Heart left ventricle (tissue), 16 donors: ENCODE results near the gene FADS3. TPM values are rescaled to one million over a fixed set of nuclear protein-coding genes. Genes with fewer than 3 reads are reported as not detected.

Experiments used
- ATAC-seq, 4 donors: fragments of 200-7000 bp; cut with Tn5 transposase; one replicate each; pipeline ENCODE4 v1.9.1; 2020 to 2022; ENCODE audit warnings: moderate library complexity in 4 of 4, mild to moderate bottlenecking in 3 of 4, moderate number of reproducible peaks in 1 of 4
- DNase-seq, 5 donors: peaks; one replicate each; pipeline ENCODE4 v3.0.0-alpha.2; 2020
- H3K27ac ChIP-seq, 12 donors: fragments of 200-600 bp; sonication (generic) in 4 of 12; one replicate each; pipeline versions ENCODE4 v1.5.0 to v1.8.0; 2016 to 2022; ENCODE audit warnings: mild to moderate bottlenecking in 2 of 12
- H3K27me3 ChIP-seq, 9 donors: fragments of 200-600 bp; sonication (generic) in 2 of 9; one replicate each; pipeline versions ENCODE4 v1.5.1 to v1.8.0; 2016 to 2022; ENCODE audit warnings: mild to moderate bottlenecking in 3 of 9
- H3K36me3 ChIP-seq, 9 donors: fragments of 200-600 bp; sonication (generic) in 2 of 9; one replicate each; pipeline versions ENCODE4 v1.5.0 to v1.8.0; 2018 to 2022; ENCODE audit warnings: mild to moderate bottlenecking in 2 of 9
- H3K4me1 ChIP-seq, 12 donors: fragments of 200-600 bp; sonication (generic) in 4 of 12; one replicate each; pipeline versions ENCODE4 v1.5.0 to v1.8.0; 2016 to 2022; ENCODE audit warnings: mild to moderate bottlenecking in 3 of 12
- H3K4me3 ChIP-seq, 12 donors: fragments of 200-600 bp; sonication (generic) in 4 of 12; one replicate each; pipeline versions ENCODE4 v1.5.0 to v1.8.0; 2017 to 2022; ENCODE audit warnings: mild to moderate bottlenecking in 9 of 12, moderate library complexity in 4 of 12
- H3K9me3 ChIP-seq, 12 donors: fragments of 200-600 bp; sonication (generic) in 4 of 12; one replicate each; pipeline versions ENCODE4 v1.5.0 to v1.8.0; 2016 to 2022; ENCODE audit warnings: mild to moderate bottlenecking in 1 of 12
- CTCF ChIP-seq, 12 donors: fragments of 200-600 bp; sonication (generic) in 4 of 12; IDR thresholded peaks; one replicate each; pipeline versions ENCODE4 v1.5.0 to v1.8.0; 2018 to 2022; ENCODE audit warnings: antibody characterized with exemption in 12 of 12, mild to moderate bottlenecking in 5 of 12
- POLR2A ChIP-seq, 2 donors: fragments of 450-650 bp; IDR thresholded peaks; one replicate each; pipeline ENCODE4 v1.6.1; 2017; ENCODE audit warnings: antibody characterized with exemption in 2 of 2, mild to moderate bottlenecking in 2 of 2, moderate library complexity in 2 of 2
- WGBS, 4 donors: extraction: QIAGEN DNeasy Blood & Tissue Kit in 2 of 4; methylation state at CpG; one replicate each; pipeline versions ENCODE4 v1.1.5 to v1.1.7; 2013 to 2018; 5-methylcytosine and 5-hydroxymethylcytosine counted together
- intact Hi-C, 10 donors: fragments of 100-400 bp; cut with DNase I; formaldehyde crosslinking; loops; one replicate each; pipeline versions ENCODE4 v1.11.1 to v1.14.2; 2022
- polyA plus RNA-seq, 2 donors: library from polyadenylated mRNA; stranded (reverse); fragments of 200-250 nt; gene quantifications; one replicate each; pipeline ENCODE4 v1.2.3, GENCODE V29; 2013
- total RNA-seq, 9 donors: library from RNA; depleted of rRNA in 2 of 9; stranded (reverse); fragments of >200 nt in 2 of 9; fragmentation: NEBNext Ultra II Directional in 3 of 9; extraction: Animal tissue kit (Norgen Biotek cat#: 25700) in 3 of 9; gene quantifications; one replicate each; pipeline versions ENCODE4 v1.1.0 to v1.2.4, GENCODE V29; 2016 to 2023
- donor health status: ischemic (EF 13 %, LVEDD 7.1; RV severe dilation, severe dysfunction).
- donor health status: healthy with polysubstance abuse.
- donor health status: DM: no; HTN: yes; CAD: no.
- donor health status: DM: no; HTN: no; CAD: no.
- donor health status: ischemic (EF 25% LVEDD 6.9; RV normal size, moderate dysfunction).
- donor health status: ischemic (EF 25% LVEDD 5.7; RV mildly dilated, moderate dysfunction).
- donor health status: healthy.
- donor health status: DM: yes; HTN: yes; CAD: no.
- donor health status: ischemic (EF 35%, LVEDD 5.7; RV mildly dilated, moderate dysfunction).
- donor health status: nonischemic (EF 11% LVEDD 7.7; RV severe dilation, severe dysfunction).
- donor health status: DM: yes; HTN: yes; CAD: no.
- donor health status: PGD.
- donor health status: ischemic (EF 29% LVEDD 5.4; RV normal size, mild dysfunction).
- donor health status: nonischemic (EF 23%, LVEDD 6.1; RV moderate dilation, normal function).

FADS3 gene
- total and polyA plus RNA-seq, 11 donors = 53.2 to 237 (median 79.6) TPM

DNA sequence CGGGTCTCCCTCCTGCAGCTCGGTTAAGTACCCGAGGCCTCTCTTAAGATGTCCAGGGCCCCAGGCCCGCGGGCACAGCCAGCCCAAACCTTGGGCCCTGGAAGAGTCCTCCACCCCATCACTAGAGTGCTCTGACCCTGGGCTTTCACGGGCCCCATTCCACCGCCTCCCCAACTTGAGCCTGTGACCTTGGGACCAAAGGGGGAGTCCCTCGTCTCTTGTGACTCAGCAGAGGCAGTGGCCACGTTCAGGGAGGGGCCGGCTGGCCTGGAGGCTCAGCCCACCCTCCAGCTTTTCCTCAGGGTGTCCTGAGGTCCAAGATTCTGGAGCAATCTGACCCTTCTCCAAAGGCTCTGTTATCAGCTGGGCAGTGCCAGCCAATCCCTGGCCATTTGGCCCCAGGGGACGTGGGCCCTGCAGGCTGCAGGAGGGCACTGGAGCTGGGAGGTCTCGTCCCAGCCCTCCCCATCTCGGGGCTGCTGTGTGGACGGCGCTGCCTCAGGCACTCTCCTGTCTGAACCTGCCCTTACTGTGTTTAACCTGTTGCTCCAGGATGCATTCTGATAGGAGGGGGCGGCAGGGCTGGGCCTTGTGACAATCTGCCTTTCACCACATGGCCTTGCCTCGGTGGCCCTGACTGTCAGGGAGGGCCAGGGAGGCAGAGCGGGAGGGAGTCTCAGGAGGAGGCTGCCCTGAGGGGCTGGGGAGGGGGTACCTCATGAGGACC is 25.0 kb downstream of the FADS3 start:
- no peak for DNase-seq
- 79 to 94% (median 87%) methylated on average over 12 to 18 of the region's 18 CpGs for WGBS, 4 donors

DNA sequence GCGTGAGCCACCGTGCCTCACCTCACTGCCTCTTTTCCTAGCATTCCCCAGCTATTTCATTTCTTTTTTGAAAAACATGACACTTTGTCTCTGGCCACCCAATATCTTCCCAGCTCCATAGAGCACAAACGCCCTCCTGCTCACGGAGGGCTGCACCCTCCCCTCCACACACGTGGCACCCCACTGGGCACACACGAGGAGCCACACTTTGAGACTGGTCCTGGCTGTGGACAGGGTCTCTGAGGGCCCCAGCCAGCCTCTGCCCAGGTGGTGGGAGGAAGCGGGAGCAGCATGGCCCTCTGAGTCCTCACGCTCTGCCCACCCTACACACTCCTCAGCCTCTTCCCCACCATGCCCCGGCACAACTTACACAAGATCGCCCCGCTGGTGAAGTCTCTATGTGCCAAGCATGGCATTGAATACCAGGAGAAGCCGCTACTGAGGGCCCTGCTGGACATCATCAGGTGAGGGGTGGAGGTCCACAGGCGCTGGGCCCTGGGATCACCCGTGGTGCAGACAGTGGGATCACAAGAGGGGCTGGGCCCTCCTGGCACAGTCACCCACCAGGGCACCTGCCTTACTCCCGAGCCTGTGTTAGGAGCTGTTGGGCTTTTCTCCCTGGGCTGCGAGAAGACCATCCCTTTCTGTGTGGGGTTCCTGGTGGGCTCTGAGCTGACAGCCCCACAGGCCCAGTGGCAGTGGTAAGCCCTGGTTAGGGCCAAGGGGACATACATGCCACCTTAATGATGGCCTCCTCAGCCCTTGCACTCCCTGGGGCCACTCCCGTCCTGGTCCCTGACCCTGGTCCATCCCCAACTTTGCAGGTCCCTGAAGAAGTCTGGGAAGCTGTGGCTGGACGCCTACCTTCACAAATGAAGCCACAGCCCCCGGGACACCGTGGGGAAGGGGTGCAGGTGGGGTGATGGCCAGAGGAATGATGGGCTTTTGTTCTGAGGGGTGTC is 26.2 kb downstream of the FADS3 start:
- intact Hi-C loops = loop anchor here in 2 of 10 donors (5.0 kb wide), 2 partner anchors 48 to 53 kb away; partner anchors contain the start of gene FADS1 (in 1 of the 2)
- no peak overlapping the region for H3K27ac ChIP-seq
- 90 to 96% (median 95%) methylated on average over 12 to 20 of the region's 20 CpGs for WGBS, 4 donors
- H3K9me3 ChIP-seq = no peaks in the 10 kb centered on the region
- DNase-seq = no peak
- peaks cover 0 to 46% (median 14%) of the 10 kb centered on the region in 9 donors for H3K36me3 ChIP-seq
- no peaks in the 10 kb centered on the region for H3K27me3 ChIP-seq
- ATAC-seq = no peak
- H3K4me3 ChIP-seq = no peak overlapping the region
- H3K4me1 ChIP-seq = peaks cover 0 to 28% (median 12%) of the 10 kb centered on the region in 12 donors
- TF ChIP-seq CTCF (IDR thresholded peaks at IDR 0.05) (no peak), POLR2A (IDR thresholded peaks at IDR 0.05) (no peak)

More for the DNA sequence above, 25.0 kb downstream of the FADS3 start:
- H3K9me3 ChIP-seq = no peaks in the 10 kb centered on the region
- H3K4me3 ChIP-seq = no peak overlapping the region
- no peak overlapping the region for H3K27ac ChIP-seq
- peaks cover 0 to 36% (median 11%) of the 10 kb centered on the region in 9 donors for H3K36me3 ChIP-seq
- no peaks in the 10 kb centered on the region for H3K27me3 ChIP-seq
- TF ChIP-seq CTCF (IDR thresholded peaks at IDR 0.05) = no peak
- no peak for TF ChIP-seq POLR2A (IDR thresholded peaks at IDR 0.05)
- ATAC-seq = no peak
- peaks cover 0 to 29% (median 15%) of the 10 kb centered on the region in 12 donors for H3K4me1 ChIP-seq
- intact Hi-C loops = no loop called here

GRCh38 chr11:61863548-61864081 is 27.7 kb downstream of the FADS3 start:
- Histone ChIP-seq H3K36me3 (peaks cover 0 to 61% (median 23%) of the 10 kb centered on the region in 9 donors), H3K4me3 (no peak overlapping the region), H3K9me3 (no peaks in the 10 kb centered on the region), H3K27me3 (no peaks in the 10 kb centered on the region), H3K4me1 (peaks cover 0 to 29% (median 11%) of the 10 kb centered on the region in 12 donors), H3K27ac (no peak overlapping the region)
- 88 to 96% (median 92%) methylated on average over 11 to 13 of the region's 13 CpGs for WGBS, 4 donors
- no peak for DNase-seq
- intact Hi-C loops = loop anchor here in 2 of 10 donors (5.0 kb wide), 2 partner anchors 46 to 51 kb away; partner anchors contain the start of gene FADS1 (in 1 of the 2)
- no peak for ATAC-seq
- no peak for TF ChIP-seq POLR2A (IDR thresholded peaks at IDR 0.05)
- TF ChIP-seq CTCF (IDR thresholded peaks at IDR 0.05) = no peak
